ENCODE results near the gene CCR8.
"Not testable (repeated sequence)": the region's sequence is repeated elsewhere in the genome, so short reads cannot be mapped to it uniquely, and the experiment has no call there.

The CCR8 gene

DNA sequence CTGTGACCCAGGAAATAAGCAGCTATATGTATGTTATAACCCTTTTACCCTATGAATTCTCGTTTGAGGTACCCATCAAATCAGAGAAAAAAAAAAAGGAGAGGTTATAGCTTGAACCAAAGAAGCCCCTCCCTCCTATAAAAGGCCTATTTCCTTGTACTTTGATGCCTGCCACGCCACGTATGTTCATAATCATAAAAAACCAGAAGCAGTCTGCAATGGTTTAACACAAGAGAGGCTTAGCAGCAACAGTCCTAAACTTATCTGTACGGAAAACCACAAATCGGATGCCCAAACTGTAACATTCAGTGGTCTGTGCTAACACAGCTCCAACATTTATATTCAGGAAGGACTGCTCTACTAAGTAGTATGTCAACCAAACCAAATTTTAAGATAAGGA is 21.2 kb downstream of the CCR8 start:
- TF ChIP-seq, protein P1, sequence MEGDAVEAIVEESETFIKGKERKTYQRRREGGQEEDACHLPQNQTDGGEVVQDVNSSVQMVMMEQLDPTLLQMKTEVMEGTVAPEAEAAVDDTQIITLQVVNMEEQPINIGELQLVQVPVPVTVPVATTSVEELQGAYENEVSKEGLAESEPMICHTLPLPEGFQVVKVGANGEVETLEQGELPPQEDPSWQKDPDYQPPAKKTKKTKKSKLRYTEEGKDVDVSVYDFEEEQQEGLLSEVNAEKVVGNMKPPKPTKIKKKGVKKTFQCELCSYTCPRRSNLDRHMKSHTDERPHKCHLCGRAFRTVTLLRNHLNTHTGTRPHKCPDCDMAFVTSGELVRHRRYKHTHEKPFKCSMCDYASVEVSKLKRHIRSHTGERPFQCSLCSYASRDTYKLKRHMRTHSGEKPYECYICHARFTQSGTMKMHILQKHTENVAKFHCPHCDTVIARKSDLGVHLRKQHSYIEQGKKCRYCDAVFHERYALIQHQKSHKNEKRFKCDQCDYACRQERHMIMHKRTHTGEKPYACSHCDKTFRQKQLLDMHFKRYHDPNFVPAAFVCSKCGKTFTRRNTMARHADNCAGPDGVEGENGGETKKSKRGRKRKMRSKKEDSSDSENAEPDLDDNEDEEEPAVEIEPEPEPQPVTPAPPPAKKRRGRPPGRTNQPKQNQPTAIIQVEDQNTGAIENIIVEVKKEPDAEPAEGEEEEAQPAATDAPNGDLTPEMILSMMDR (conservative IDR thresholded peaks at IDR 0.05) = no peak
- no peak overlapping the region for H3K27ac ChIP-seq

DNA sequence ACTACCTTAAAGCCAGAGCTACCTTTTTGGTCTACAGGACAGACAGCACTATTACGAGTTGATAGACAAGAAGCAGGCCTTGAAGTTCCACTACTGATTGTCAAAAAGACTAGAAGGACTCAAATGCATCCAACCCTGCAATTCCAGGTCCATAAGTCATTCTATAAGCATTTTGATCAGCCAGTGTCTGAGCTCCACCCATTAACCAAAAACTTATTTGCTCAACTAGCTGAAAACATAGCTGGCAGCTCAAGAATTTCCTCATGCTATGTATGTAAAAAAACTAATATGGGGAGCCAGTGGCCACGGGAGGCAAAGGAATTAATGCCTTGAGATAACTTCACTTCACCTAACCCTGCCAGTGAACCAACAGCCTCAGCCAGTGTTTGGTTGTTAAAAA is 21.6 kb downstream of the CCR8 start:
- H3K27ac ChIP-seq = not testable (repeated sequence)

- H3K27ac ChIP-seq = not testable (repeated sequence)
Measured at GRCh38 chr3:39353168-39353927, 23.8 kb downstream of the CCR8 start.

DNA sequence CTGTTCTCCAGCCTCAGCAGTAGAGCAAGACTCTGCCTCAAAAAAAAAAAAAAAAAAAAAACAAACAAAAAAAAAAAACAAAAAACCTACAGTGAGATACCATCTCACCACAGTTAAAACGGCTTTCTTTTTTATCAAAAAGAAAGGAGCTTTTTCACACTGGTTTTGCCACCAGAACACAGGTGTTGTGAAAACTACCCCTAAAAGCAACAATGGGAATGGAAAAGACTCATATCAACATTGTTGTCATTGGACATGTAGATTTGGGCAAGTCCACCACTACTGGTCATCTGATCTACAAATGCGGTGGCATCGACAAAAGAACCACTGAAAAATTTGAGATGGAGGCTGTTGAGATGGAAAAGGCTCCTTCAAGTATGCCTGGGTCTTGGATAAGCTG is 28.8 kb downstream of the CCR8 start:
- TF ChIP-seq, protein P1 (conservative IDR thresholded peaks at IDR 0.05) = no peak
- H3K27ac ChIP-seq = no peak overlapping the region

GRCh38 chr3:39361252-39361927 is 31.9 kb downstream of the CCR8 start:
- TF ChIP-seq, protein P1 (conservative IDR thresholded peaks at IDR 0.05) = no peak
- no peak overlapping the region for H3K27ac ChIP-seq

DNA sequence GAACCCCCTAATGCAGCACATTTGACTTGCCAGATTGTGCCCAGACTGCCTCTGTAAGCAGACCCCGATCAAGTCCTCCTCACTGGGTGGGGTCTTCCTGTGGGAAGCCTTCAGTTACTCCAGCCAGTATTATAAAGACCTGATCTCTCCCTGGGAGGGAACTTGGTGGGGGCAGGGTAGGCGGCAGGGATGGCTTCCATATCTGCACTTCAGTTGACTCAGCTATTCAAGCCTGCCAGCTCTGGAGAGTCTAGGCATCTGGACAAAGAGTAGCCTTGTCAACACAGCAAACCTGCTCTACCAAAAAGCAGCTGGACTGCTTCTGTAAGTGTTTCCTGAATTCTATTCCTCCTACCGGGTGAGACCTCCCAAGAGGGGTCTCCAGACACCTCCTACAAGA is 32.7 kb downstream of the CCR8 start:
- TF ChIP-seq, protein P1 (conservative IDR thresholded peaks at IDR 0.05) = no peak
- no peak overlapping the region for H3K27ac ChIP-seq

DNA sequence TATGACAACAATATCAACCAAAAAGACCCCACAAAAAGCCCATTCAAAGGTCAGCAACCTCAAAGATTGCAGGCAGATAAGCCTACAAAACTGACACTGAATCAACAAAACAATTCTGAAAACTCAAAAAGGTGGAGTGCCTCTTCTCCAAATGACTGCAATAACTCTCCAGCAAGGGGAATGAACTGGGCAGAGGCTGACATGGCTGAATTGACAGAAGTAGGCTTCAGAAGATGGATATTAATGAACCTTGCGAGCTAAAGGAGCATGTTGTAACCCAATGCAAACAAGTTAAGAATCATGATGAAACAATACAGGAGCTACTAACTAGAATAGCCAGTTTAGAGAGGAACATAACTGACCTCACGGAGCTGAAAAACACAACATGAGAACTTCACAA is 33.3 kb downstream of the CCR8 start:
- H3K27ac ChIP-seq = no peak overlapping the region
- TF ChIP-seq, protein P1 (conservative IDR thresholded peaks at IDR 0.05) = no peak

DNA sequence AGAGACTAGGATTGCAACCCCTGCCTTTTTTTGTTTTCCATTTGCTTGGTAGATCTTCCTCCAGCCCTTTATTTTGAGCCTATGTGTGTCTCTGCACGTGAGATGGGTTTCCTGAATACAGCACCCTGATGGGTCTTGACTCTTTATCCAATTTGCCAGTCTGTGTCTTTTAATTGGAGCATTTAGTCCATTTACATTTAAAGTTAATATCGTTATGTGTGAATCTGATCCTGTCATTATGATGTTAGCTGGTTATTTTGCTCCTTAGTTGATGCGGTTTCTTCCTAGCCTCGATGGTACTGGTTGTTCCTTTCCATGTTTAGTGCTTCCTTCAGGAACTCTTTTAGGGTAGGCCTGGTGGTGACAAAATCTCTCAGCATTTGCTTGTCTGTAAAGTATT is 40.9 kb downstream of the CCR8 start:
- H3K27ac ChIP-seq = not testable (repeated sequence)

DNA sequence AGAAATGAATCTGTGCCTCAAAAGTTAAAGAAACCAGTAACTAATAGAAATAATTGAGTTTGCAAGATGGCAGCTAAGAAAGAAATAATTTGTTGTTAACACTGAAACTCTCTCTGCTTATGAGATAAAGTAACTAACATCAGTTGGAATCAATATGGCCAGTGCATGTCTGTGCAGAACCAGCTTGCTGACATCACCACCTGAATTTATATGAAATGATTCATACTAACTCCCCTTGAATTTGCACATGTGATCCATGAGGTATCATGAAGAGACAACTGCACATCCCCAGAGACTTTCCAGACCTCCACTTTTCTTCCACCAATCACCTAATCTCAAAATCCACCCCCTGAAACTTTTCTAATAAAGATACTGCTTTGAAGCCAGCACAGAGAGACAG is 43.3 kb downstream of the CCR8 start:
- H3K27ac ChIP-seq = no peak overlapping the region
- TF ChIP-seq, protein P1 (conservative IDR thresholded peaks at IDR 0.05) = no peak
